Measurements from ENCODE around the gene KIRREL3. TPM values are rescaled to one million over a fixed set of nuclear protein-coding genes. Genes with fewer than 3 reads are reported as not detected.

Gene KIRREL3
- total and polyA plus RNA-seq, 2 experiments from 2014 or later: 16.1 to 35.6 TPM

DNA sequence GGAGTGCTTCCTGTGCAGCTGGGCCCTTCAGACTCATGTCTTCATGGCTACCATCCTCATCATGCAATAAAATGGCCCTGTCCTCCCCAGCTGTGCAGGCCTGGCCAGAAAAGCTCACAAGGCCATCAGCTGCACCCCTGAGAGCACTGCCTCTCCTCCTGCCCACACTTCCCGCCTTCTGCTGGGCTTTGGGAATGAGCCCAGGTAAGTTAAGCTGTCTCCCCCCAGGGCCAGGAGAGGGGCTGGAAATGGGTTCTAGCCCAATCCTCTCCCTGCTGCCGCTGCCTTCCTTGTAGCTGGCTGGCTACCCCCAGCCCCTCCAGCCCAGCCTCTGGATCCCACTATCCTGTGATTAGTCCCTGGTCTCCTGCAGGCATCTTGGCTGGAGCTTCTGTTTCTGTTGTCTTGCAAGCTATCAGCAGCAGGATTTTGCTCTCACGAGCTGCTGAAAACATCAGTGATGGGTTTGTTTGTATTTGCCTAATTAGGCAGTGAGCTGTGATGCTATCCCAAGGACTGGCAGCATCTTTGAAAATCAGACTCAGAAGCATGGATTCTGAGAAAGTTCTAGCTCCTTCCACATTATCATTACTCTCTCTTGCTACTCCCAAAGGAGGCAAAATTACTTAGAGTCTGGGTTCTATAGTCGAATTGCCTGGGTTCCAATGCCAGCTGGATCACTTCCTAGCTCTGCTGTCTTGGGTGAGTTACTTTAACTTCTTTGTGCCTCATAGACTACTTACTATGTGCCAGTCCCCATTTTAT, 476.9 kb downstream of the KIRREL3 start:
- Histone ChIP-seq H2AFZ (no peak overlapping the region), H3K4me2 (ENCODE audit: unreplicated experiment) (no peak overlapping the region), H3K4me1 (ENCODE audit: insufficient read depth) (no peaks in the 10 kb centered on the region), H3K27me3 (replicated peaks; ENCODE audit: insufficient read depth) (no peaks in the 10 kb centered on the region), H3K9me3 (ENCODE audit: low read depth) (no peaks in the 10 kb centered on the region), H3K9ac (no peak overlapping the region), H3K9me2 (ENCODE audit: insufficient read depth) (no peaks in the 10 kb centered on the region), H3K4me3 (no peak overlapping the region), H3K36me3 (ENCODE audit: low read depth) (no peaks in the 10 kb centered on the region), H3K79me2 (ENCODE audit: insufficient read depth) (no peaks in the 10 kb centered on the region), H4K20me1 (ENCODE audit: insufficient read depth) (no peaks in the 10 kb centered on the region), H3K27ac (no peak overlapping the region), H3F3A (ENCODE audit: insufficient read depth) (no peaks in the 10 kb centered on the region)
- TF ChIP-seq EZH2phosphoT487 (IDR thresholded peaks at IDR 0.05; ENCODE audit: insufficient read depth, low read depth) (no peak), EZH2 (IDR thresholded peaks at IDR 0.05; ENCODE audit: insufficient read depth, poor library complexity, severe bottlenecking) (no peak)
- WGBS, 2 experiments (ENCODE audit: low coverage in 1 of 2, low lambda C conversion rate in 2 of 2, missing lambda C conversion rate in 2 of 2): 67 to 69% methylated on average over 4 of the region's 4 CpGs
- no peak for DNase-seq
- in situ Hi-C loops (cut with MboI): no loop called here

DNA sequence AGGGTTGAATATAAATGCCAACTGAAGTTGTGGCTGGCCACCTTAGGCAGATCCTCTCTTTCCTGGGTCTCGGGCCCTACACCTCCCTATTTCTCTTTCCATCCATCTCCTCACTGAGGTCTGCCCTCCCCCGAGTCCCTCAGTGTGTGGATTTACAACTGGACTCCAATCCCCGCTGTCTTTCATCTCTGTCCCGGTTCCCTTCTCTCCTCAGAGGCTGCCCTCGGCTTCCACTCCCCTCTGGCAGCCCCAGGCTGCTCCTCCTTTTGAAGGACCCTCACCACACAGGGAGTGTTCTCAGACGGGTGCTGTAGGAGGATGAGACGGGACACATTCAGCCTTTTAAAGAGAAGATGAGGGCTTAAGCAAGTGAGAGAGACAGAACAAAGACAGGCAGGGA, 478.0 kb downstream of the KIRREL3 start:
- WGBS, 2 experiments (ENCODE audit: low coverage in 1 of 2, low lambda C conversion rate in 2 of 2, missing lambda C conversion rate in 2 of 2): 71 to 75% methylated on average over 7 of the region's 7 CpGs
- H3K9me3 ChIP-seq (ENCODE audit: low read depth): no peaks in the 10 kb centered on the region
- H3K27ac ChIP-seq: no peak overlapping the region
- H3K9me2 ChIP-seq (ENCODE audit: insufficient read depth): no peaks in the 10 kb centered on the region
- H3K27me3 ChIP-seq (replicated peaks; ENCODE audit: insufficient read depth): no peaks in the 10 kb centered on the region
- H3K4me3 ChIP-seq: no peak overlapping the region
- no peak overlapping the region for H3K4me2 ChIP-seq (ENCODE audit: unreplicated experiment)
- H4K20me1 ChIP-seq (ENCODE audit: insufficient read depth): no peaks in the 10 kb centered on the region
- no peaks in the 10 kb centered on the region for H3K36me3 ChIP-seq (ENCODE audit: low read depth)
- H2AFZ ChIP-seq: no peak overlapping the region
- in situ Hi-C loops (cut with MboI): no loop called here
- no peaks in the 10 kb centered on the region for H3K4me1 ChIP-seq (ENCODE audit: insufficient read depth)
- DNase-seq: no peak
- no peaks in the 10 kb centered on the region for H3F3A ChIP-seq (ENCODE audit: insufficient read depth)
- no peaks in the 10 kb centered on the region for H3K79me2 ChIP-seq (ENCODE audit: insufficient read depth)
- TF ChIP-seq EZH2phosphoT487 (IDR thresholded peaks at IDR 0.05; ENCODE audit: insufficient read depth, low read depth) (no peak), EZH2 (IDR thresholded peaks at IDR 0.05; ENCODE audit: insufficient read depth, poor library complexity, severe bottlenecking) (no peak)
- no peak overlapping the region for H3K9ac ChIP-seq

DNA sequence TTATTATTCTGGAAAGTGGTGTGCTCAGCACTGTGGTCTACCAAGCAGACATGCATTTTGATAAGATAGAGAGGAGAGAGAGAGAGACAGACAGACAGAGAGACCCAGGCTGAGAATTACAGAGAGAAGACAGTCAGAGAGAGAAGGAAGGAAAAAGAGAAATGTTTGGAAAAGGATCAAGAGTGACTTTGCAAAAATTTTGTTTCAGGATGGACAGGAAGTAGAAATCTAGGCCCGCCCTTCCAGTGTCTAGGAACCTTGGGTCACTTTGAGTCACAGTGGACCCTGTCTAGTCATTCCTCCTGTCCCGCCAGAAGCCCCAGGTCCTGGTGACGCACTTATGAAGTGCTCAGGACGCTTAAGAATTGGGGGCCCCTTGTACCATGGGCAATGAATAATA, 478.4 kb downstream of the KIRREL3 start:
- H3K36me3 ChIP-seq (ENCODE audit: low read depth): no peaks in the 10 kb centered on the region
- H3K9me2 ChIP-seq (ENCODE audit: insufficient read depth): no peaks in the 10 kb centered on the region
- no peaks in the 10 kb centered on the region for H4K20me1 ChIP-seq (ENCODE audit: insufficient read depth)
- no peaks in the 10 kb centered on the region for H3K9me3 ChIP-seq (ENCODE audit: low read depth)
- H3K27ac ChIP-seq: no peak overlapping the region
- in situ Hi-C loops (cut with MboI): no loop called here
- peak; percentile 26 for DNase-seq
- no peaks in the 10 kb centered on the region for H3K4me1 ChIP-seq (ENCODE audit: insufficient read depth)
- TF ChIP-seq EZH2 (IDR thresholded peaks at IDR 0.05; ENCODE audit: insufficient read depth, poor library complexity, severe bottlenecking) (no peak), EZH2phosphoT487 (IDR thresholded peaks at IDR 0.05; ENCODE audit: insufficient read depth, low read depth) (no peak)
- no peak overlapping the region for H3K9ac ChIP-seq
- no peaks in the 10 kb centered on the region for H3F3A ChIP-seq (ENCODE audit: insufficient read depth)
- H3K27me3 ChIP-seq (replicated peaks; ENCODE audit: insufficient read depth): no peaks in the 10 kb centered on the region
- H3K79me2 ChIP-seq (ENCODE audit: insufficient read depth): no peaks in the 10 kb centered on the region
- H3K4me3 ChIP-seq: no peak overlapping the region
- no peak overlapping the region for H3K4me2 ChIP-seq (ENCODE audit: unreplicated experiment)
- WGBS, 2 experiments (ENCODE audit: low coverage in 1 of 2, low lambda C conversion rate in 2 of 2, missing lambda C conversion rate in 2 of 2): 87 to 88% methylated on average over 4 of the region's 4 CpGs
- no peak overlapping the region for H2AFZ ChIP-seq

DNA sequence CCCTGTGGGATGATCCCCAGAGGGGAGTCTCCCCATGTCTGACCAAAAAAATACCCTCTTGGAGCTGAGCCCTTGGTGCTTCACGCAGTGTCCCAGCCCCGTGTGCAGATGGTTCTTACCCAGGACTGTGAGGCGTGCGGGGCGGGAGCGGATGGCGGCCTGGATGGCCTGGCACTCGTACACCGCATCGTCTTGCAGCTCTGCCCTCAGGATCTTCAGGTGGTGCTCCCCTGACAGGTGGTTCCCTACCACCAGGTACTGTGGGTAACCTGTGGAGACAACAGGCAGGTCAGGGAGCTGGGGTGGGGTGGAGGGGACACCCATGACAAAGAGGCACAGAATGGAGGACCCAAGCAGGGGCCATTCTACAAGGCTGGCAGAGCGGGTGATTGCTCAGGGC, 479.4 kb downstream of the KIRREL3 start:
- no peaks in the 10 kb centered on the region for H3K4me1 ChIP-seq (ENCODE audit: insufficient read depth)
- 91% methylated on average over 9 to 11 of the region's 11 CpGs for WGBS, 2 experiments (ENCODE audit: low coverage in 1 of 2, low lambda C conversion rate in 2 of 2, missing lambda C conversion rate in 2 of 2)

More for the DNA sequence above, 479.4 kb downstream of the KIRREL3 start:
- Histone ChIP-seq H3K27me3 (replicated peaks; ENCODE audit: insufficient read depth) (no peaks in the 10 kb centered on the region), H3K4me3 (no peak overlapping the region), H3K27ac (no peak overlapping the region), H2AFZ (no peak overlapping the region), H3K9ac (no peak overlapping the region), H4K20me1 (ENCODE audit: insufficient read depth) (no peaks in the 10 kb centered on the region), H3K4me2 (ENCODE audit: unreplicated experiment) (no peak overlapping the region), H3K36me3 (ENCODE audit: low read depth) (no peaks in the 10 kb centered on the region), H3F3A (ENCODE audit: insufficient read depth) (no peaks in the 10 kb centered on the region), H3K9me3 (ENCODE audit: low read depth) (no peaks in the 10 kb centered on the region), H3K9me2 (ENCODE audit: insufficient read depth) (no peaks in the 10 kb centered on the region), H3K79me2 (ENCODE audit: insufficient read depth) (no peaks in the 10 kb centered on the region)
- TF ChIP-seq EZH2phosphoT487 (IDR thresholded peaks at IDR 0.05; ENCODE audit: insufficient read depth, low read depth): no peak
- TF ChIP-seq EZH2 (IDR thresholded peaks at IDR 0.05; ENCODE audit: insufficient read depth, poor library complexity, severe bottlenecking): no peak
- in situ Hi-C loops (cut with MboI): no loop called here
- DNase-seq: no peak
